Activated CD4-positive, alpha-beta T cell treated with anti-CD3 and anti-CD28 coated beads, Interleukin-2, amount 10 ng/mL, durations not matched to agents 24 days and 14 days (primary cell): Measurements from ENCODE around the gene FN1. TPM values are rescaled to one million over a fixed set of nuclear protein-coding genes. Genes with fewer than 3 reads are reported as not detected.

Experiments
- DNase-seq: peaks from one replicate; pipeline ENCODE4 v3.0.0; 2022
- H3K27ac Mint-ChIP-seq: one replicate; pipeline ENCODE4 v1.8.0; 2022; ENCODE audit warnings: mild to moderate bottlenecking, mixed read lengths
- H3K27me3 Mint-ChIP-seq: one replicate; pipeline ENCODE4 v1.8.0; 2022; ENCODE audit warnings: mixed read lengths
- H3K36me3 Mint-ChIP-seq: one replicate; pipeline ENCODE4 v1.8.0; 2022; ENCODE audit warnings: low read depth, mild to moderate bottlenecking, mixed read lengths
- H3K4me1 Mint-ChIP-seq: one replicate; pipeline ENCODE4 v1.8.0; 2021; ENCODE audit warnings: mixed read lengths
- H3K4me3 Mint-ChIP-seq: one replicate; pipeline ENCODE4 v1.8.0; 2022; ENCODE audit warnings: mild to moderate bottlenecking, moderate library complexity, mixed read lengths
- H3K9me3 Mint-ChIP-seq: one replicate; pipeline ENCODE4 v1.8.0; 2021; ENCODE audit warnings: mixed read lengths
- intact Hi-C: fragments of 100-400 bp; cut with micrococcal nuclease; formaldehyde crosslinking; loops from one replicate; pipeline ENCODE4 v1.15.1; 2023
- total RNA-seq: library from RNA; stranded (reverse); gene quantifications from 2 replicates; pipeline ENCODE4 v1.2.3, GENCODE V29; 2022

Gene FN1
- total RNA-seq, 1 donor from 2014 or later: 1.0 TPM

DNA sequence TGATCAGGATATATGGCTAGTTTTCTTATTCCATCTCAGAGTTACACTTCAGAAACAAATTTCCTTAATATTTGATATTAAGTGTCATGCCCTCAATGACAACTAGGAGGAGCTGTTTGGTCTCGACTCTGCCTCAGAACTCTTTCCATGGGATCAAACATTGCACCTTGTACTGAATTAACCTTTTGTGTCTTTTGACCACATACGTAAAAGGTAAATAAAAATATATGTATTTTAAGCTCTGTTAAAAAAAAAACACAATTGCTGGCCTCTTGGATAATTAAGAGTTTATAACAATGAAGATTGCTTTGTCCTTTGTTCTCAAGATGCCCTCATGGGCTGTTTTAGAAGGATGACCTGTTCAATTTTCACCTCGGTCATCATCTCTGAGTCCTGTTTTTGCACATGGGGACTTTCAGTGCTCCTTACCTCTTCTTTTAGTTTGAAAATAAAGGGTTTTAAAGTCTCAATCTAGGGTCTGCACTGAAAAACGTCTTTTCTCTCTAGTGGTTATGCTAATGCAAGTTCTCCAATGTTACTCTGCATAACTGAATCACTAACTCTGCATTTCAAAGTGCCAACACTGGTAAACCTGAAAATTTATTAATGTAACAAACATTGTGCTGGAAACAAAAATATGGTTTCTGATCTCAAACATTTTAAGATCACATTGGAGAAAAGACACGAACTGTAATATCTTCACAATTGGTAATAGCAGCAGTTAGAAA, 18.8 kb upstream of the FN1 start:
- Mint-ChIP-seq H3K36me3 (no peaks in the 10 kb centered on the region), H3K4me1 (no peaks in the 10 kb centered on the region), H3K27ac (no peak overlapping the region), H3K4me3 (no peak overlapping the region), H3K27me3 (peaks cover 19% of the 10 kb centered on the region), H3K9me3 (no peaks in the 10 kb centered on the region)
- intact Hi-C loops: loop anchor here (1.0 to 5.0 kb wide), 2 partner anchors 373 to 466 kb away; no protein-coding TSS in a partner anchor
- DNase-seq: no peak

DNA sequence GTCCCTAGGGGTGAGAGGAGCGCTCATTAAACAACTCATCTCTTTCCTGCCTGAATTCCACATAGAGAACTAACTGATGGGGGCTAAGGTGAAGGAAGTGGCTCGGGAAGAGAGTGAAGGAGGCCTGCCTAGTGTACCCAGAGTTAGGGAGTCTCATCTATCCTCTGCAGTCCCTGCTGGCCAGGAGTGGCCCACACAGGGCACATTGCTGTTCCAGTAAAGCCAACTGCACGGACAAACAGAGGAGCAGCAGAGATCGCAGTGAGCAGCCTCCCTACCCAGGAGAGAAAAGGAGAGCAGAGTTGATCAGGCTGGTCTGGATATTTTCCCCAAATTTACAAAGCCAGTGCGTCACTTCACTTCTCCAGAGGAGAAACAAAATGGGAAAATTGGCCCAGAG, 16.9 kb upstream of the FN1 start:
- H3K36me3 Mint-ChIP-seq: no peaks in the 10 kb centered on the region
- no peaks in the 10 kb centered on the region for H3K9me3 Mint-ChIP-seq
- no peak overlapping the region for H3K4me3 Mint-ChIP-seq
- intact Hi-C loops: loop anchor here (5.0 kb wide), 1 partner anchor 375 kb away; no protein-coding TSS in a partner anchor
- no peaks in the 10 kb centered on the region for H3K4me1 Mint-ChIP-seq
- DNase-seq: no peak
- no peak overlapping the region for H3K27ac Mint-ChIP-seq
- H3K27me3 Mint-ChIP-seq: peaks cover 21% of the 10 kb centered on the region

DNA sequence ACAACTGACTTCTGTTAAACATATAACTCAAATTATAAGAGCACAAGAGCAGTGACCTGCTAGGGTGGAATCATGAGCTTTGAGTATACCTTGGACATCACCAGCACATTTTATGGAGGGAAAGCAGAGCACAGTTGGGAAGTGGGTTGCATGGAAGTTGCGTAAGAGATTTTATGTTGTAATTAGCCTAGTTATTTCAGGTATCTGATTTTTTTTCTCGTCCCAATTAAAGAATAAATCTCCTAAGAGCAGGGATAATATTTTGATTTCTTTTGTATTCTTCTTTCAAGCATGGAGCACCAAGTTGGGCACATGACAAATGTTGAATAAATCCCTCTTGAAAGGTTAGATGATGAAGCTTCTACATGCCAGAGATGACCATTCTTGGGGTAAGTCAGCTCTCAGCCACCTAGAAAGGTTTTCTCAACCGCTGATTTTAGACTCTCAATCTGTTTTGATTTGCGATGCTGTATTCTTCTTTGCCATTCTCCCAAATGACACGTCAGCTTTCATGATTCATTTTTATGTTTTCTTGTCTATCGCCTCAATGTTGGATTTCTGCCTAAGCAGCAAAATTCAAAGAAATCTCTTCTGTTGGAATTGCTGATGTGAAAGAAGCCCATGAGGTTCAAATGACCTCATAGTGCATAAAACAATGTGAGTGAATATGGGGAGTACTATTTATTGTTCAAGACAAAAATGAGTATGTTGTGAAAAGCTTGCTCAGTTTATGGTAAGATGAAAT, 15.3 kb upstream of the FN1 start:
- DNase-seq: no peak
- H3K27ac Mint-ChIP-seq: no peak overlapping the region
- H3K27me3 Mint-ChIP-seq: peaks cover 31% of the 10 kb centered on the region
- no peaks in the 10 kb centered on the region for H3K9me3 Mint-ChIP-seq
- H3K4me1 Mint-ChIP-seq: no peaks in the 10 kb centered on the region
- no peak overlapping the region for H3K4me3 Mint-ChIP-seq
- no peaks in the 10 kb centered on the region for H3K36me3 Mint-ChIP-seq
- intact Hi-C loops: loop anchor here (5.0 kb wide), 1 partner anchor 376 kb away; no protein-coding TSS in a partner anchor

DNA sequence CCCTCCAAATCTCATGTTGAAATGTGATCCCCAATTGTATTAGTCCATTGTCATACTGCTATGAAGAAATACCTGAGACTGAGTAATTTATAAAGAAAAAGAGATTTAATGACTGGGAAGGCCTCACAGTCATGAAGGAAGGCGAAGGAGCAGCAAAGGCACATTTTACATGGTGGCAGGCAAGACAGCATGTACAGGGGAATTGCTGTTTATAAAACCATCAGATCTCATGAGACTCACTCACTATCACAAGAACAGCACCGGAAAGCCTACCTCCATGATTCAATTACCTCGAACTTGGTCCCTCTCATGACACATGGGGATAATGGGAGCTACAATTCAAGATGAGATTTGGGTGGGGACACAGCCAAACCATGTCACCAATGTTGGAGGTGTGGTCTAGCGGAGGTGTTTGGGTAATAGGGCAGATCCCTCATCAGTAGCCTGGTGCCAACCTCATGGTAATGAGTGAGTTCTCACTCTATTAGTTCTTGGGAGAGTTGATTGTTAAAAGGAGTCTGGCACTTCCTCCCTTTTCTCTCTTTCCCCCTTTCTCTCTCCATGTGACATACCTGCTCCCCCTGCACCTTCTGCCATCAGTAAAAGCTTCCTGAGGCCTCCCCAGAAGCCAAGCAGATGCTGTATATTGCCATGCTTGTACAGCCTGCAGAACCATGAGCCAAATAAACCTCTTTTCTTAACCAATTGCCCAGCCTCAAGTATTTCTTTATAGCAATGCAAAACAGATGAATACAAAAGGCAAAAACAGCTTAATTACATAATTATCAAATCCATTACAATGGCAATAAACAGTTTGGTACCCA, 14.5 kb upstream of the FN1 start:
- no peak for DNase-seq
- Mint-ChIP-seq H3K27me3 (peaks cover 33% of the 10 kb centered on the region), H3K4me1 (no peaks in the 10 kb centered on the region), H3K36me3 (no peaks in the 10 kb centered on the region), H3K9me3 (no peaks in the 10 kb centered on the region), H3K4me3 (no peak overlapping the region), H3K27ac (no peak overlapping the region)
- intact Hi-C loops: loop anchor here (5.0 kb wide), 1 partner anchor 377 kb away; no protein-coding TSS in a partner anchor

DNA sequence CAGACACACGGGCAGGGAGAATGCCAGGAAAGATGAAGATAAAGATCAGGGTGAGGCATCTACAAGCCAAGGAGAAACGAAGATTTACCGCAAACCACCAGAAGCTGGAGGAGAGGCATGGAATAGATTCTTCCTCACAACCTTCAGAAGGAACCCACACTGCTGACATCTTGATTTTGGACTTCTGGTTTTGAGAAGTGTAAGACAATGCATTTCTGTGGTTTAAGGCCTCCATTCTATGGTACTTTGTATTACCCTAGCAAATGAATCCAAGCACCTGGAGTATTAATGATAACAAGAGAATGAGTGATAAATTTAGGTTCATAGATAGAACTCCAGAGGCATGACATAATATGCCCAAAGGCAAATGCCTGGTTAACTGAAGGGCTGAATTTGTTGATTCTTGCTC, 11.8 kb upstream of the FN1 start:
- no peaks in the 10 kb centered on the region for H3K9me3 Mint-ChIP-seq
- no peak overlapping the region for H3K4me3 Mint-ChIP-seq
- DNase-seq: no peak
- no peaks in the 10 kb centered on the region for H3K36me3 Mint-ChIP-seq
- H3K27me3 Mint-ChIP-seq: peaks cover 31% of the 10 kb centered on the region
- intact Hi-C loops: no loop called here
- H3K4me1 Mint-ChIP-seq: no peaks in the 10 kb centered on the region
- no peak overlapping the region for H3K27ac Mint-ChIP-seq

DNA sequence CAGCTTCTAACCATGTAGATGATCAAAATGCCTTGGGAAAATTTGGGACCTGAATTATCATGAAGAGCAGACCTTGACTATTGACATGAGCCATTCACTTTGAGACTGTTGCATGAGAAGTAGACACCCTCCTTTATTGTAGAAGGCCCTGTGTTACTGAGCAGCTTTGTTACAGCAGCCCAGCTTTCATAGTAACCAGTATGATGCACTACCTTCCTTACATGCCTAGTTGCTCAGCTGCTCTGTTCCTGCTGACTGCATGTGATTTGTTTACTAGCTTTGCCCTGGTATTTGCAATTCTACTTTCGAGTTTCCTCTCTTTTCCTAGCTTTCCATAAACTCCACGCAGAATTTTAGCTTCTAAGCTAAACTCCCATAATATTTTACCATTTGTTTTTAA, 11.2 kb upstream of the FN1 start:
- H3K9me3 Mint-ChIP-seq: no peaks in the 10 kb centered on the region
- no peak overlapping the region for H3K4me3 Mint-ChIP-seq
- H3K4me1 Mint-ChIP-seq: no peaks in the 10 kb centered on the region
- H3K27ac Mint-ChIP-seq: no peak overlapping the region
- intact Hi-C loops: no loop called here
- no peak for DNase-seq
- H3K36me3 Mint-ChIP-seq: no peaks in the 10 kb centered on the region
- H3K27me3 Mint-ChIP-seq: peaks cover 31% of the 10 kb centered on the region

DNA sequence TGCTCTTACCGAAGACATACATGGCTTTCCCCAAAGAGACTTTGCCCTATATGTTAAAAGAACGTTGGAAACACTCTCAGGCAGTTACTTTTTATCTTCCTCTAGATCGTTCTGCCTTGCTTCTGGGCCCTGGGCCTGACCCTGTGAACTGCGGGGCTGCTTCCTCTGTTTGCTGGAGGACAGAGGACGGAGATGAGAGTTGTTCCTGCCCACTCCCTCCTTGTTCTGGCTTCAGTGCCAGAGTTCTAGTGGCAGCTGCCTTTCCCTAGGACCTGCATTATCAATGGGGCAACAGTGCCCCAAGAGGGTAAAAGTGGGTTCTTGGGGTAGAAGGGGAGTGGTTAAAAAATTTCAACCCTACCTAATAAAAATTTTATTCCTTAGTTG, 6.5 kb upstream of the FN1 start:
- DNase-seq: no peak
- Mint-ChIP-seq H3K9me3 (no peaks in the 10 kb centered on the region), H3K27ac (no peak overlapping the region), H3K36me3 (no peaks in the 10 kb centered on the region), H3K4me3 (no peak overlapping the region), H3K4me1 (no peaks in the 10 kb centered on the region), H3K27me3 (peaks cover 50% of the 10 kb centered on the region)
- intact Hi-C loops: no loop called here

DNA sequence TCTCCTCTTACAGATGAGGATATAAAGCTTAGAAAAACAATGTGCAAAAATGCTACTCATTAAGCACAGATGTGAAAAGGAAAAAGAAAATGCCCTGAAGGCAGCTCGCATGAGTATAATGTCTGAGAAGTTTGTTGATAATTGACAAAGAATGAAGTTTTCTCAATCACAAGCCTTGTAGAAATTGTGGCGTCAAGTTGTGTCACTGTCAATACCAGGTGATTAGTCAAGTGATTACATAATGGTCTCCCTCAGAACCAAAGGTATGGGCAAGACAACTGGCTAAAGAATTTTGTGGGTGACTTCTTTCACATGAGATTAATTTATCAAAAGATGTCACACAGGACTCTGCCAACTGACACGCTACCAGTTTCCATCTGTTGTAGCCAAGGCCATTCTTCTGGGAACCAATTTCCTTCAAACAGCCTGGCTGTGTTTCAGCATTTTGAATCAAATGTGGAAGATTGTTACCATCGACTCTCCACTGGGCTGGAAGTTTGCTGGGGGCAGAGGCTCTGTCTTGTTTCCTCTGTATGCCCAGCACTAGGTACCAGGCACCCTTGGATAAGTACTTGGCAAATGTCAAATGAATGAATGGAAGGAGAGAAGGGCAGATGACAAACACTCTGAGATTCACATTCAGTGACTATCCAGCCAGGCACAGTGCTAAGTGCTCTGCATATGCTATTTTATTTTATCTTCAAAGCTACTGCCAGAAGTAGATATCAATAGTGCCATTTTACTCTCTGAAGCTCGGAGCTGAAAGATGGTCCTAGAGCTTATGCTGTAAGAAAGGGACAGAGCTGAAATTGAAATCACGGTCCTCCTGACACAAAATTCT, 5.9 kb upstream of the FN1 start:
- Mint-ChIP-seq H3K27me3 (peaks cover 51% of the 10 kb centered on the region), H3K4me3 (no peak overlapping the region), H3K4me1 (peaks cover 5% of the 10 kb centered on the region), H3K36me3 (no peaks in the 10 kb centered on the region), H3K9me3 (no peaks in the 10 kb centered on the region), H3K27ac (no peak overlapping the region)
- DNase-seq: no peak
- intact Hi-C loops: no loop called here

DNA sequence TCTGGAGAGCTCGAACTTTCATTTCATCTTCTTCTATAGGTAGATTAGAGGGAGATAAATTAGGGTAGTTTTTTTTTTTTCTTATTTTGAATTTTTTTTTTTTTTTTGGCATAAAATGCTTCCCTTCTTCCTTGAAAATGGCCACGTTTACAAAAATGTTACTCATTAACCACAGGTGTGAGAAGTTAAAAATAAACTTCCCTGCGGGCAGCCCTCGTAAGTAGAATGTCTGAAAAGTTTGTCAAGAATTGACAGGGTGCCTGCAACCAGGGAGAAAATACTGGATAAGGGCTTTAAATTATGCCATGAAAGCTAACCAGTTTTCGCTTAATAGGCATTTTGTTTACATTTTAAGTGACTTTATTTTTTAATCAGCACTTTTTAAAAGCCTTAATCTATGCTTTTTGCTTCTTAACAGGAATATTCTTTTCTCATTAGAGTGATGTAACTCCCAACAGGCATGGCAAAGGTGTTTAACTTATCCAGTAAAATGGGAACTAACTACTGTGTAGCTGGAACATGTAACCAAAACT, 4.2 kb upstream of the FN1 start:
- Mint-ChIP-seq H3K27me3 (peaks cover 57% of the 10 kb centered on the region), H3K27ac (no peak overlapping the region), H3K36me3 (no peaks in the 10 kb centered on the region), H3K4me3 (no peak overlapping the region), H3K9me3 (no peaks in the 10 kb centered on the region), H3K4me1 (peaks cover 16% of the 10 kb centered on the region)
- intact Hi-C loops: no loop called here
- no peak for DNase-seq

DNA sequence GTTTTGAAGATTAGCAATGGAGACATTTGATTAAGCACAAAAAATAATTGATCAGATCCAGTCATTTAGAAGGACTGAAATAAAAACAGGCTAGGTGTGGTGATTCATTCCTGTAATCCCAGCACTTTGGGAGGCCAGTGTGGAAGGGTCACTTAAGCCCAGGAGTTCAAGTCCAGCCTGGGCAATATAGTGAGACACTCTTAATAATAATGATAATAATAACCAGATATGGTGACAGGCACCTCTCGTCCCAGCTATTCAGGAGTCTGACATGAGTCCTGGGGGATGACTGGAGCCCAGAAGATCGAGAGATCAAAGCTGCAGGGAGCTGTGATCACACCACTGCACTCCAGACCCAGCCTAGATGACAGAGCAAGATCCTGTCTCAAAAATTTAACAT, 3.5 kb upstream of the FN1 start:
- H3K9me3 Mint-ChIP-seq: no peaks in the 10 kb centered on the region
- peaks cover 16% of the 10 kb centered on the region for H3K4me1 Mint-ChIP-seq
- no peak overlapping the region for H3K4me3 Mint-ChIP-seq
- H3K27ac Mint-ChIP-seq: no peak overlapping the region
- intact Hi-C loops: no loop called here
- no peaks in the 10 kb centered on the region for H3K36me3 Mint-ChIP-seq
- no peak for DNase-seq
- H3K27me3 Mint-ChIP-seq: peaks cover 63% of the 10 kb centered on the region

DNA sequence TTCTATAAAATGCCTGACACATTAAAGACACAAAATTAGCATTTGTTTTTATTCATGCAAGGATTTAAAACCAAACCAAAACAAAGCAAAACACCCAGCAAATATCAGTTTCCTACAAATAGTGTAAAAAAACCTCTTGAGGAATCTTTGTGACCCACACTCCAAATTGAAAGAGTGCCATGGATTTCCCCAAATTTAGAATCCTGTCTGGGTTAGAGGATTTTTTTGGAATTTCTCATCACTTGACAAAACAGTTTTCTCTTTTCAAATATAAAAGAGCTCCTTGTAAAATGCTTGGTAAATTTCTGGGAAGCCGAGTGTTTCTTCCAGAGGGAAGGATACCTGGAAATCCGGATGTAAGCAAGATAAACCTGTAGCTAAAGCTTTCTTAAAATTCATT, 1.7 kb upstream of the FN1 start:
- H3K27me3 Mint-ChIP-seq: peaks cover 76% of the 10 kb centered on the region
- H3K4me3 Mint-ChIP-seq: no peak overlapping the region
- no peak overlapping the region for H3K27ac Mint-ChIP-seq
- no peaks in the 10 kb centered on the region for H3K9me3 Mint-ChIP-seq
- intact Hi-C loops: no loop called here
- DNase-seq: no peak
- H3K4me1 Mint-ChIP-seq: peaks cover 16% of the 10 kb centered on the region
- H3K36me3 Mint-ChIP-seq: no peaks in the 10 kb centered on the region

DNA sequence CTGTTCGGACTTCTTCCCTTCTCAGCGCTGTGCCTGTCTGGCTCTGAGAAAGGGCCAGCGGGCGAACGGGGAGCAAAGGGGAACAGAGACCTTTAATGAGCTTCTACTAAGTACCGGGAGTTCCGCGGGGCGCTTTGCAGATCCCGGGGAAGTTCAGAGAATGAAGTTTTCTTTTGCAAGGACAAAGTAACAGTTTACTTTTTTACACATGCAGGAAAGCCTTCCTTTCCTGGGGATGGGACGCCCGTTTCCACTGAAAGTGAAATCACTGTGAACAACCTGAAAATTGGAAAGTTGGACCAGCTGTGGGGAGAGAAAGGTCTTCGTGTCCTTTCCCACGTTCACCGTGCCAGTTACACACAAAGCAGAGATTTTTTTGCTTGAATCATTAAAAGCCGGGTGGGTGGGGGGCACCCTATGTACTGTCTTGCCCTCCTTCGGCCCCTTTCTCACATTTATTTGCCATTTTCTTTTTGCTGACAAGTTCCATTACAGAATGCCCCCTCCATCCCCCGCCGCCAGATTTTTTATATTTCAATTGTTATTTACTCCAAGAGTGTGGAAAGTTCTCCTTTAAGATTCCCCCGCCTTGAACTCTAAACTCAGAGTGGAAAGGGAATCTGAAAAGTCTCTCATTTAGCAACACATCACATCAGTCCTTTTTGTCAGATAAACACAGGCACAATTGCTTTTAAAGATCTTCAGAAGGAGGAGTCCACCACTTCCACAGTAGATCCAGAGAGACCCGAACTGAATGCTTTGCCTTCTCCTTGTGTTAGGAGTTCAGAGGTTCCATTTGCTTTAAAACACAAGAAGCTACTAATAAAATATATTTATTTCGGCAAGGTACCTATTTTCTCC, 1.1 kb upstream of the FN1 start:
- Mint-ChIP-seq H3K4me1 (peaks cover 16% of the 10 kb centered on the region), H3K4me3 (peak overlapping the region; percentile 83), H3K27ac (no peak overlapping the region), H3K27me3 (peaks cover 74% of the 10 kb centered on the region), H3K9me3 (no peaks in the 10 kb centered on the region), H3K36me3 (no peaks in the 10 kb centered on the region)
- peak; percentile 65 for DNase-seq
- intact Hi-C loops: no loop called here
